Right renal pelvis (tissue), 4 donors: ENCODE results near the gene C9orf40. TPM values are rescaled to one million over a fixed set of nuclear protein-coding genes. Genes with fewer than 3 reads are reported as not detected.

Experiments used
- DNase-seq, 4 donors: peaks; one replicate each; pipeline ENCODE4 v3.0.0-alpha.2; 2013; ENCODE audit warnings: low read depth in 4 of 4, low spot score in 3 of 4, missing footprints in 1 of 4
- polyA plus RNA-seq, 4 donors: library from polyadenylated mRNA; unstranded; fragments of 120-200 nt; gene quantifications; one replicate each; pipeline ENCODE4 v1.2.1, GENCODE V29; 2013; ENCODE audit not compliant: insufficient read length in 4 of 4

C9orf40 gene
- polyA plus RNA-seq, 4 donors: 7.0 to 8.2 (median 7.2) TPM

- no peak for DNase-seq
These were observed 6.0 kb downstream of the C9orf40 start for GRCh38 chr9:74946686-74947085.

GRCh38 chr9:74942801-74943200 lies 9.9 kb downstream of the C9orf40 start:
- DNase-seq: no peak

GRCh38 chr9:74940600-74940999 lies 12.1 kb downstream of the C9orf40 start:
- DNase-seq: no peak

- DNase-seq: no peak
These were observed 17.7 kb downstream of the C9orf40 start for GRCh38 chr9:74935008-74935407.

- no peak for DNase-seq
These were observed 31.0 kb downstream of the C9orf40 start for GRCh38 chr9:74921737-74922136.

- DNase-seq: no peak
These were observed 31.6 kb downstream of the C9orf40 start for GRCh38 chr9:74920944-74921626.

GRCh38 chr9:74910036-74910435 lies 42.7 kb downstream of the C9orf40 start:
- DNase-seq: no peak

- DNase-seq: no peak
These were observed 44.0 kb downstream of the C9orf40 start for GRCh38 chr9:74908665-74909064.

- no peak for DNase-seq
These were observed 45.6 kb downstream of the C9orf40 start for GRCh38 chr9:74907085-74907484.

GRCh38 chr9:74901001-74901400 lies 51.7 kb downstream of the C9orf40 start:
- DNase-seq: no peak

Other genes with a start within 250 kb of the C9orf40 start
- 1 to 10 TPM in 3 of 4 donors, under 1 TPM in 1; 0.69 to 1.7 (median 1.2) TPM for gene TRPM6, start 65.0 kb downstream of the C9orf40 start, polyA plus RNA-seq
- gene CARNMT1, start 75.4 kb upstream of the C9orf40 start, polyA plus RNA-seq: 10 to 100 TPM; 17.4 to 24.5 (median 23.1) TPM
- gene NMRK1, start 135.2 kb upstream of the C9orf40 start, polyA plus RNA-seq: 10 to 100 TPM; 14.2 to 35.4 (median 24.3) TPM
- 10 to 100 TPM; 26.4 to 30.6 (median 29.3) TPM for gene OSTF1, start 135.6 kb upstream of the C9orf40 start, polyA plus RNA-seq